BLaER1 treated with 17β-estradiol and CSF1 and Interleukin-3, amounts not matched to agents 10 nM and 100 nM (cell line): ENCODE measurements around the gene HYAL3.

ENCODE experiments used
- H3K27ac ChIP-seq, 11 experiments: shearing (Covaris generic); formaldehyde crosslinking; 2 replicates each; pipeline ENCODE4 v1.8.1; 2022
- H3K27me3 ChIP-seq, 11 experiments: shearing (Covaris generic); formaldehyde crosslinking; 2 replicates each; pipeline ENCODE4 v1.8.1; 2022
- H3K36me3 ChIP-seq, 11 experiments: shearing (Covaris generic); formaldehyde crosslinking; 2 replicates each; pipeline ENCODE4 v1.8.1; 2022
- H3K4me1 ChIP-seq, 10 experiments: shearing (Covaris generic); formaldehyde crosslinking; 2 replicates each; pipeline ENCODE4 v1.8.1; 2022
- H3K4me2 ChIP-seq, 11 experiments: shearing (Covaris generic); formaldehyde crosslinking; 2 replicates each; pipeline ENCODE4 v1.8.1; 2022
- H3K4me3 ChIP-seq, 10 experiments: shearing (Covaris generic); formaldehyde crosslinking; 2 replicates each; pipeline ENCODE4 v1.8.1; 2022
- H3K9ac ChIP-seq, 11 experiments: shearing (Covaris generic); formaldehyde crosslinking; 2 replicates each; pipeline ENCODE4 v1.8.1; 2022
- H3K9me3 ChIP-seq, 11 experiments: shearing (Covaris generic); formaldehyde crosslinking; replicated peaks in 1 of 11; 2 replicates each; pipeline ENCODE4 v1.8.1; 2022
- H4K20me1 ChIP-seq, 11 experiments: shearing (Covaris generic); formaldehyde crosslinking; 2 replicates each; pipeline ENCODE4 v1.8.1; 2022
- Cebpa-rat ChIP-seq, 11 experiments: shearing (Covaris generic); IDR thresholded peaks; 2 replicates each; pipeline ENCODE4 v1.8.1; 2022

The HYAL3 gene

DNA sequence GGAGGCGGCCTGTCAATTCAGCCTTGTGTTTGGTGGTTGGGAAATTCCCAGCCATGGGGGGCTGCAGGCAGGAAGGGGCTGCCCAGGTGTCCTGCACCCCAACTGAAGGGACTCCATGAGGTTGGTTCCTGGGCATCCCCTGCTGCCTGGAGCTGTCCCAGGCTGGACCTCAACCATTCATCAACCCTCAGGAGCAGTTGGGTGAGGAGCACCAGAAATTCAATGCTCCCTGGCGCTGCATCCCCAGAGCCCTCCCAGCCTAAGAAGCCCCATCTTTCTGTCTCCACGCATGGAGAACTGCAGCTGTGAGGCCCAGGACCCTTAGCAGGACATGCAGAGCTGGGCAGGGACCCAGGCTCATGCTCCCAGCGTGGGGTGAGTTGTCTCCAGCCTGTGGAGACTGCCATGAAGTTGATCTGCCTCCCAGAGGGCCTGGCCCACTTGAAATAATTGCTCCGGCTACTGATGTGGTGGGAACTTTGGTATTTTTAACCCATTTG lies 38.2 kb downstream of the HYAL3 start:
- Histone ChIP-seq H3K4me3 (peak overlapping the region in 7 of 10 experiments; percentile 61 to 72 (median 62); a peak in 14 of 20 replicates), H3K4me1 (peaks cover 25 to 63% (median 44%) of the 10 kb centered on the region in 10 experiments), H3K9me3 (no peaks in the 10 kb centered on the region), H3K4me2 (peak overlapping the region; percentile 83 to 97 (median 93)), H3K36me3 (peaks cover 28 to 38% (median 36%) of the 10 kb centered on the region in 11 experiments), H3K27ac (peak overlapping the region in 10 of 11 experiments; percentile 76 to 91 (median 87); a peak in 19 of 22 replicates), H4K20me1 (peaks cover 7 to 85% (median 34%) of the 10 kb centered on the region in 11 experiments; a peak in 20 of 22 replicates), H3K9ac (peak overlapping the region; percentile 78 to 88 (median 86); a peak in 20 of 22 replicates), H3K27me3 (peaks cover 1 to 7% (median 6%) of the 10 kb centered on the region in 11 experiments; a peak in 18 of 22 replicates)
- no peak for TF ChIP-seq Cebpa-rat (IDR thresholded peaks at IDR 0.05)

DNA sequence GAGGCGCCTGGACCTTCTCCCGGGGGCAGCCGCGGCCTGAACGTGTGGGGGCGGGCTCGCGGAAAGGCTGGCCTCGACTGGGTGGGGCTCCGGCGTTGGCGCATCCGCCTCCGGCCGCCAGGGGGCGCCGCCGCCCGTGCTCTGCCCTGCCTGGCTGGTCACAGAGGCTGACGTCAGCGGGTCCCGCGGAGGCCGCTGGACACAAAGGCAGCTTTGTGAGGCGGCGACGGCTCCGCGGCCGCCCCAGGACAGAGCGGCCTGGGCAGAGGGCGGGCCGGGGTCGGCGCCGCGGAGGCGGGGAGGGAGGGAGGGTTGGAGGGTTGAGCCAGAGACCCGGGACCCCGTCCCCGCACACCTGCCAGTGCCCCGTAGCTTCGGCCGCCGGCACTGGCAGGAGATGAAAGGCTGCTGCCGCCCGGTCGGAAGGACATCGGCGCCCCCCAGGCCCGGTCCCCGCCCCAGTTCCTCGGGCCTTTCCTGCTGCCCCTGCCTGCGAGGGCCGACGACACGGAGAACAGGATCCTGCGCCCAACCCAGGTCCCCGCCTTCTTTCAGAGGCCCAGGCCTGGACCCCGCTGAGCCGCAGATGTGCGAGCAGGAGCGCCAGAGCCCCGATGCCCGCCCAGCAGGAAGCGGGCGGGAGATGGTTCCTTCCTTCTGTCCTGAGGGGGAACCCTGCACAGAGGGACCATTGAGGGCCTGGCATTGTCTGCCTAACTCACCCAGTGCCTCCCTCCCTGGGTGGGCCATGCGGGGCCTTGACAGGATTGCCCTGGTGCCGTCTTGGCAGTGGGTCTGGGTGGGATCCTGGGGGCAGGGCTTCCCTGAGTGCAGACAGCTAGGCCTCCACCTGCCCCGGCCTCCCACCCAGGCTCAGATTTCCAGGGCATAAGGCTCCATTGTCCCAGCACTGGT lies 38.9 kb downstream of the HYAL3 start:
- Histone ChIP-seq H3K4me3 (peak overlapping the region; percentile 42 to 72 (median 61)), H4K20me1 (peaks cover 10 to 85% (median 41%) of the 10 kb centered on the region in 11 experiments; a peak in 21 of 22 replicates), H3K9me3 (no peaks in the 10 kb centered on the region), H3K4me1 (peaks cover 28 to 64% (median 48%) of the 10 kb centered on the region in 10 experiments), H3K4me2 (peak overlapping the region; percentile 83 to 97 (median 93)), H3K27ac (peak overlapping the region; percentile 71 to 91 (median 86); a peak in 21 of 22 replicates), H3K27me3 (peaks cover 0 to under 1% (median 0%) of the 10 kb centered on the region in 11 experiments; a peak in 2 of 22 replicates), H3K36me3 (peaks cover 35 to 45% (median 42%) of the 10 kb centered on the region in 11 experiments), H3K9ac (peak overlapping the region; percentile 78 to 88 (median 86))
- TF ChIP-seq Cebpa-rat (IDR thresholded peaks at IDR 0.05) = no peak

DNA sequence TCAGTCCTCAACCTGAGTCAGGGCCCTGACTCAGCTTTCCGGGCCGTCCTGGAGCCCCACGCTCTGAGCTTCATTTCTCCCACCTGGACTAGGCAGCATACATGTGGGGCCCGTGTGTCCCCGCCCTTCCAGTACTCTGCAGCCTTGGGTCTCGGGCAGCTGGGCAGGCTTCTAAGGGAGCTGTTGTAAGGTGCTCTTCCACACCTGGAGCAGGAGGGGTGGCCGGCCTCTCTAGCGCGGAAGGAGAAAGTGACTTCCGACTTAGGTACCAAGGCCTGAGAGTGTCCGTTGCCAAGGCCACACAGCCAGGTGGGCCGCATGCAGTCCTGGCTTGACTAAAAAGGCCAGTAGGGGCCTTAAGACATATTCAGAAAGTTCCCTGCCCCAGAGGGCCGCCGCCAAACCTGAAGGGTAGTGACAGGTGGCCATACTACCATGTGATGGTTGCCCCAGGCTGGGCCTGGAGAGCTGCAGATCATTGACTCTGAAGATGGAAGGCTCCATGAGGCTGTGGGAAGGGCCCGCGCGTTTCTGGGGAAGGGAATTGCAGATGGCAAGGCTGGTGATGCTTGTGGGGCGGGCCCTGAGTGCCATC lies 39.7 kb downstream of the HYAL3 start:
- H4K20me1 ChIP-seq = peaks cover 18 to 88% (median 48%) of the 10 kb centered on the region in 11 experiments
- H3K27me3 ChIP-seq = no peaks in the 10 kb centered on the region
- H3K36me3 ChIP-seq = peaks cover 42 to 53% (median 50%) of the 10 kb centered on the region in 11 experiments
- peaks cover 35 to 66% (median 55%) of the 10 kb centered on the region in 10 experiments for H3K4me1 ChIP-seq
- peak overlapping the region in 9 of 11 experiments; percentile 20 to 88 (median 86); a peak in 15 of 22 replicates for H3K27ac ChIP-seq
- peak overlapping the region; percentile 78 to 88 (median 86); a peak in 21 of 22 replicates for H3K9ac ChIP-seq
- no peaks in the 10 kb centered on the region for H3K9me3 ChIP-seq
- peak overlapping the region; percentile 83 to 97 (median 93) for H3K4me2 ChIP-seq
- H3K4me3 ChIP-seq = peak overlapping the region; percentile 10 to 72 (median 61); a peak in 8 of 20 replicates
- TF ChIP-seq Cebpa-rat (IDR thresholded peaks at IDR 0.05) = no peak

DNA sequence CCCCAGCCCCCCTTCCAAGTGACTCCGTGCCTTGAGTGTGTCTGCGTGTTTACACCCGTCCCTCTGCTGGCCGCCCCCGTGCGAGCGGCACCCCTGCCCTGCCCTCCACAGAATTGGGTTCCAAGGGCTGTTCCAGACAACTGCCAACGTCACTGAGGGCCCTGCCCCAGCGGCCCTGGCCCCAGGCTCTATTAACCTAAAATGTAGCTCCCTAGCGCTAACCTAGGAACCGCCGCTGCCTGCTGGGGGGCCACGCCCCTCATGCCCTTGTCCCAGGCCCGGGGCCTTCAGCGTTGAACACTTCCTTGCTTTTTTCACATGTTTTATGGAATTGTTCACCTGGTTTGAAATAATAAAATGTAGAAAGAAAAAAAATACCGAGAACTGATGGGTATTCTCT lies 40.2 kb downstream of the HYAL3 start:
- Histone ChIP-seq H3K4me3 (0 out of 20 replicates have a peak overlapping the region, but pooled peaks of 1 of the 10 experiments have one; percentile 61), H3K27ac (no peak overlapping the region), H3K9ac (peak overlapping the region in 8 of 11 experiments; percentile 15 to 88 (median 86); a peak in 12 of 22 replicates), H3K9me3 (no peaks in the 10 kb centered on the region), H4K20me1 (peaks cover 23 to 90% (median 54%) of the 10 kb centered on the region in 11 experiments), H3K4me1 (peaks cover 41 to 66% (median 54%) of the 10 kb centered on the region in 10 experiments), H3K27me3 (no peaks in the 10 kb centered on the region), H3K36me3 (peaks cover 48 to 58% (median 55%) of the 10 kb centered on the region in 11 experiments), H3K4me2 (peak overlapping the region in 7 of 11 experiments; percentile 83 to 97 (median 93); a peak in 9 of 22 replicates)
- no peak for TF ChIP-seq Cebpa-rat (IDR thresholded peaks at IDR 0.05)

DNA sequence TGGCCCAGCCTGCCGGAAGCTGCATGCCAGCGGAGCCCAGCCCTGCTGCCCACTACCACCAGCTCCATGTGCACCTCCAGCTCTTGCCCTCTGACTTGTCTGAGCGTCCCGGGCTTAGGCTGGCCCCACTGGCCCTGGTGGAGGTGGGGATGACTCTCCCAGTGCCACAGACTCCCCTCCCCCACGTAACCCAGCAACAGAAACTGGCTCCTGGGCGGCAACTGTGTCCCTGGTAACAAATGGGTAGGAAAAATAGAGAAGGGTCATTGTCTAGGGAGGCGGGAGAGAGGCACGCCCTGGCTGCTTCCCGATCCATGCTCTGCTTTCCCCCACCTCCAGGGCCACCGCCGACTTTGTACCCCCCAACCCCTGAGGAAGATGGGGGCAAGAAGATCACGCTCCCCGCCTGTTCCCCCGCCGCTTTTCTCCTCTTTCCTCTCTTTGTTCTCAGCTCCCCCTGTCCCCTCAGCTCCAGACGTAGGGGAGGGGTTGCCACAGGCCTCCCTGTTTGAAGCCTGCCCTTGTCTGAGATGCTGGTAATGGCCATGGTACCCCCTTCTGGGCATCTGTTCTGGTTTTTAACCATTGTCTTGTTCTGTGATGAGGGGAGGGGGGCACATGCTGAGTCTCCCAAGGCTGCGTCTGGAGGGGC lies 41.0 kb downstream of the HYAL3 start:
- Histone ChIP-seq H3K36me3 (peaks cover 50 to 67% (median 64%) of the 10 kb centered on the region in 11 experiments), H3K27ac (no peak overlapping the region; a peak in 1 of 22 replicates), H3K9ac (peak overlapping the region in 7 of 11 experiments; percentile 18 to 88 (median 28); a peak in 8 of 22 replicates), H3K9me3 (no peaks in the 10 kb centered on the region), H4K20me1 (peaks cover 29 to 92% (median 62%) of the 10 kb centered on the region in 11 experiments), H3K4me2 (peak overlapping the region in 1 of 11 experiments; percentile 83; a peak in 1 of 22 replicates), H3K4me1 (peaks cover 46 to 73% (median 59%) of the 10 kb centered on the region in 10 experiments), H3K27me3 (no peaks in the 10 kb centered on the region), H3K4me3 (no peak overlapping the region)
- no peak for TF ChIP-seq Cebpa-rat (IDR thresholded peaks at IDR 0.05)

DNA sequence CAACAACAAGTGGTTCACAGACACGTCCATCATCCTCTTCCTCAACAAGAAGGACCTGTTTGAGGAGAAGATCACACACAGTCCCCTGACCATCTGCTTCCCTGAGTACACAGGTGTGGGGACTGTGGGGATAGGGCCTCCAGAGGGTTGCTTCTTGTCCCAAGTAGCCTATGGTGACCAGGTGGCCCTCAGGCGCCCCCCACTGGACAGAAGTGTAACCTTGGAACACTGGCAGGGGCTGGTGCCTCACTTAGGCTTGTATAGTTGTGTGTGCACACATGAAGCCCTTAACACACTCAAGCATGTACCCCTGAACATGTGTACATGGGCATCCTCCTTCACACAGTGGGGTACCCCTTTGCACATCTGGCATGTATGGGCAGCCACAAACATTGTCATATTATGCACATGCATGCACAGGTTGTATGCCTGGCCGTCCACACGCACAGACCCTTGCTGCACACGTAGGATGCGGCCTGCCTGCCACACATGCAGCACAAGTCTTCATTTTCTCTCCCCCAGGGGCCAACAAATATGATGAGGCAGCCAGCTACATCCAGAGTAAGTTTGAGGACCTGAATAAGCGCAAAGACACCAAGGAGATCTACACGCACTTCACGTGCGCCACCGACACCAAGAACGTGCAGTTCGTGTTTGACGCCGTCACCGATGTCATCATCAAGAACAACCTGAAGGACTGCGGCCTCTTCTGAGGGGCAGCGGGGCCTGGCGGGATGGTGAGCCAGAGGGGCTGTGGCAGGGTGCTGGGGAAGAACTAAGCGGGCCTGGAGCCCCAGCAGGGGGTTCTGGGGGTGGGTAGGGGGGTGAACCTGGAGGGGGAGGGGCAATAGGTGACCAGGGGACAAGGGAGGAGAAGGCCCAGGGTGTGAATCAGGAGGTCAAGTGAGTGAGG lies 42.0 kb downstream of the HYAL3 start:
- Histone ChIP-seq H3K27ac (no peak overlapping the region), H3K9ac (no peak overlapping the region), H4K20me1 (peaks cover 38 to 92% (median 71%) of the 10 kb centered on the region in 11 experiments), H3K4me3 (no peak overlapping the region), H3K27me3 (no peaks in the 10 kb centered on the region), H3K4me2 (no peak overlapping the region; a peak in 1 of 22 replicates), H3K9me3 (no peaks in the 10 kb centered on the region), H3K4me1 (peaks cover 42 to 82% (median 65%) of the 10 kb centered on the region in 10 experiments), H3K36me3 (peaks cover 59 to 76% (median 73%) of the 10 kb centered on the region in 11 experiments)
- no peak for TF ChIP-seq Cebpa-rat (IDR thresholded peaks at IDR 0.05)

DNA sequence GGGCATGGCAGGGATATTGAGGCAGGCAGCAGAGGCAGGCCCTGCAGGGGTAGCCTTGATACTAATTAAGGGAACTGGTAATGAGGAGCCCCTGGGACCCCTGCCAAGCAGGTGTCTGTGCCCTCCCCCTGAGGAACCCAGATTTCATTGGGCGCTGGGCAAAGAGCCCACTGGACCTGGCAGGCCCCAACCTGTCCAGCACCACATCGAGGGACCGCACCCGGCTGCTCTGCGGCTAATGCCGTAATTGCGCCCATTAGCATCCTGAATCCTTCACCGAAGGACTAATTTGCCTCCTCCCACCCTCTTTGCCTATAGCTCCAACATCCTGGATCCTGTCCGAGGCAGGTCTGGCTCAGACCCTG lies 44.0 kb downstream of the HYAL3 start:
- Histone ChIP-seq H3K4me2 (peak overlapping the region; percentile 16 to 85 (median 61); a peak in 18 of 22 replicates), H3K36me3 (peaks cover 79 to 96% (median 93%) of the 10 kb centered on the region in 11 experiments), H3K27ac (peak overlapping the region in 10 of 11 experiments; percentile 14 to 71 (median 54); a peak in 17 of 22 replicates), H3K4me1 (peaks cover 22 to 92% (median 57%) of the 10 kb centered on the region in 10 experiments), H3K4me3 (no peak overlapping the region), H3K9me3 (no peaks in the 10 kb centered on the region), H4K20me1 (peaks cover 58 to 97% (median 91%) of the 10 kb centered on the region in 11 experiments), H3K27me3 (no peaks in the 10 kb centered on the region), H3K9ac (peak overlapping the region; percentile 3 to 65 (median 47); a peak in 12 of 22 replicates)
- TF ChIP-seq Cebpa-rat (IDR thresholded peaks at IDR 0.05) = no peak
